HepG2 (cell line): Measurements from ENCODE around the gene CCDC157. TPM values are rescaled to one million over a fixed set of nuclear protein-coding genes. Genes with fewer than 3 reads are reported as not detected.
A peak's percentile ranks its signal among the peaks of the same experiment; 100 is the strongest.

ENCODE experiments used
- GATAD1 ChIP-seq: IDR thresholded peaks from 2 replicates; pipeline ENCODE4 v1.6.1; 2016; ENCODE audit warnings: missing genetic modification reagents, missing compliant biosample characterization
- KLF16 ChIP-seq, 2 experiments: sonication (generic) in 1 of 2; formaldehyde crosslinking in 1 of 2; IDR thresholded peaks; 2 replicates each; pipeline versions ENCODE4 v1.6.1 to v1.8.0; 2016 to 2023; ENCODE audit warnings: missing genetic modification reagents in 2 of 2, missing compliant biosample characterization in 1 of 2
- MAF1 ChIP-seq: sonication (generic); formaldehyde crosslinking; IDR thresholded peaks from 2 replicates; pipeline ENCODE4 v1.5.0; 2020; ENCODE audit warnings: missing genetic modification reagents, borderline replicate concordance
- NR2C2 ChIP-seq: sonication (generic); formaldehyde crosslinking; IDR thresholded peaks from 2 replicates; pipeline ENCODE4 v1.4.0; 2020; ENCODE audit warnings: missing genetic modification reagents, mild to moderate bottlenecking, moderate library complexity, borderline replicate concordance
- POLR2AphosphoS5 ChIP-seq: IDR thresholded peaks from 2 replicates; pipeline ENCODE4 v1.6.1; 2012; ENCODE audit warnings: low read depth, low read length
- RARG ChIP-seq: sonication (generic); formaldehyde crosslinking; IDR thresholded peaks from 2 replicates; pipeline ENCODE4 v1.4.0; 2020; ENCODE audit warnings: low read depth, mild to moderate bottlenecking, missing genetic modification reagents
- RFXAP ChIP-seq: sonication (generic); formaldehyde crosslinking; IDR thresholded peaks from 2 replicates; pipeline ENCODE4 v1.4.0; 2020; ENCODE audit warnings: missing genetic modification reagents, borderline replicate concordance
- RNF219 ChIP-seq: sonication (generic); formaldehyde crosslinking; IDR thresholded peaks from 2 replicates; pipeline ENCODE4 v1.5.0; 2020; ENCODE audit warnings: mild to moderate bottlenecking, missing genetic modification reagents
- RORA ChIP-seq: sonication (generic); formaldehyde crosslinking; IDR thresholded peaks from 2 replicates; pipeline ENCODE4 v1.5.0; 2020; ENCODE audit warnings: mild to moderate bottlenecking, missing genetic modification reagents, moderate library complexity
- THAP7 ChIP-seq: sonication (generic); formaldehyde crosslinking; IDR thresholded peaks from 2 replicates; pipeline ENCODE4 v1.8.1; 2023; ENCODE audit warnings: mild to moderate bottlenecking, missing genetic modification reagents
- ZNF235 ChIP-seq: sonication (generic); formaldehyde crosslinking; IDR thresholded peaks from 2 replicates; pipeline ENCODE4 v1.8.1; 2023; ENCODE audit warnings: mild to moderate bottlenecking, missing genetic modification reagents, borderline replicate concordance
- ZNF670 ChIP-seq: sonication (generic); formaldehyde crosslinking; IDR thresholded peaks from 2 replicates; pipeline ENCODE4 v1.8.0; 2022; ENCODE audit warnings: mild to moderate bottlenecking, missing genetic modification reagents, borderline replicate concordance
- polyA plus RNA-seq, 8 experiments: library from polyadenylated mRNA; depleted of rRNA in 3 of 8; stranded (reverse) in 7 of 8; unstranded in 1 of 8; fragments of >200 nt; fragmentation: Illumina TruSeq in 4 of 8; extraction: Trizol in 4 of 8; gene quantifications; 2 replicates each; pipeline versions ENCODE4 v1.2.1 to v1.2.3, GENCODE V29; 2011 to 2016; ENCODE audit warnings: low read depth in 4 of 8, missing spikeins in 1 of 8, mixed read lengths in 1 of 8; ENCODE audit not compliant: insufficient read depth in 1 of 8
- total RNA-seq, 5 experiments: library from RNA; depleted of rRNA; stranded (reverse); fragments of >200 nt; fragmentation: Illumina TruSeq; extraction: Trizol; gene quantifications; 2 replicates each; pipeline ENCODE4 v1.2.3, GENCODE V29; 2016; ENCODE audit warnings: low read depth in 1 of 5
- TF ChIP-seq, protein P1 (sequence below): sonication (generic); formaldehyde crosslinking; IDR thresholded peaks from 2 replicates; pipeline ENCODE4; 2020; ENCODE audit warnings: missing genetic modification reagents, mild to moderate bottlenecking, borderline replicate concordance
- TF ChIP-seq, protein P2 (sequence below): sonication (generic); formaldehyde crosslinking; IDR thresholded peaks from 2 replicates; pipeline ENCODE4 v1.5.0; 2020; ENCODE audit warnings: mild to moderate bottlenecking, missing genetic modification reagents
- TF ChIP-seq, protein P3 (sequence below): sonication (generic); formaldehyde crosslinking; IDR thresholded peaks from 2 replicates; pipeline ENCODE4 v1.4.0; 2020; ENCODE audit warnings: missing genetic modification reagents

The CCDC157 gene
- total and polyA plus RNA-seq, 2 of the 13 experiments (the other 11 are each of a cell fraction or from before 2014, with no cell fraction given), result 1.4 to 1.6 TPM

GRCh38 chr22:30356449-30357235 lies at the start of gene CCDC157, which contains the start of gene SF3A1 (continued):
- TF ChIP-seq, protein P1, sequence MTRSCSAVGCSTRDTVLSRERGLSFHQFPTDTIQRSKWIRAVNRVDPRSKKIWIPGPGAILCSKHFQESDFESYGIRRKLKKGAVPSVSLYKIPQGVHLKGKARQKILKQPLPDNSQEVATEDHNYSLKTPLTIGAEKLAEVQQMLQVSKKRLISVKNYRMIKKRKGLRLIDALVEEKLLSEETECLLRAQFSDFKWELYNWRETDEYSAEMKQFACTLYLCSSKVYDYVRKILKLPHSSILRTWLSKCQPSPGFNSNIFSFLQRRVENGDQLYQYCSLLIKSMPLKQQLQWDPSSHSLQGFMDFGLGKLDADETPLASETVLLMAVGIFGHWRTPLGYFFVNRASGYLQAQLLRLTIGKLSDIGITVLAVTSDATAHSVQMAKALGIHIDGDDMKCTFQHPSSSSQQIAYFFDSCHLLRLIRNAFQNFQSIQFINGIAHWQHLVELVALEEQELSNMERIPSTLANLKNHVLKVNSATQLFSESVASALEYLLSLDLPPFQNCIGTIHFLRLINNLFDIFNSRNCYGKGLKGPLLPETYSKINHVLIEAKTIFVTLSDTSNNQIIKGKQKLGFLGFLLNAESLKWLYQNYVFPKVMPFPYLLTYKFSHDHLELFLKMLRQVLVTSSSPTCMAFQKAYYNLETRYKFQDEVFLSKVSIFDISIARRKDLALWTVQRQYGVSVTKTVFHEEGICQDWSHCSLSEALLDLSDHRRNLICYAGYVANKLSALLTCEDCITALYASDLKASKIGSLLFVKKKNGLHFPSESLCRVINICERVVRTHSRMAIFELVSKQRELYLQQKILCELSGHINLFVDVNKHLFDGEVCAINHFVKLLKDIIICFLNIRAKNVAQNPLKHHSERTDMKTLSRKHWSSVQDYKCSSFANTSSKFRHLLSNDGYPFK (CRISPR knock-in tag), result peak; percentile 98
- TF ChIP-seq GATAD1, result peak; percentile 91
- TF ChIP-seq RORA, result no peak
- peak in 1 of 2 experiments; percentile 61; a peak in 1 of 4 replicates for TF ChIP-seq KLF16 (CRISPR knock-in tag; IDR thresholded peaks at IDR 0.05)
- TF ChIP-seq, protein P2, sequence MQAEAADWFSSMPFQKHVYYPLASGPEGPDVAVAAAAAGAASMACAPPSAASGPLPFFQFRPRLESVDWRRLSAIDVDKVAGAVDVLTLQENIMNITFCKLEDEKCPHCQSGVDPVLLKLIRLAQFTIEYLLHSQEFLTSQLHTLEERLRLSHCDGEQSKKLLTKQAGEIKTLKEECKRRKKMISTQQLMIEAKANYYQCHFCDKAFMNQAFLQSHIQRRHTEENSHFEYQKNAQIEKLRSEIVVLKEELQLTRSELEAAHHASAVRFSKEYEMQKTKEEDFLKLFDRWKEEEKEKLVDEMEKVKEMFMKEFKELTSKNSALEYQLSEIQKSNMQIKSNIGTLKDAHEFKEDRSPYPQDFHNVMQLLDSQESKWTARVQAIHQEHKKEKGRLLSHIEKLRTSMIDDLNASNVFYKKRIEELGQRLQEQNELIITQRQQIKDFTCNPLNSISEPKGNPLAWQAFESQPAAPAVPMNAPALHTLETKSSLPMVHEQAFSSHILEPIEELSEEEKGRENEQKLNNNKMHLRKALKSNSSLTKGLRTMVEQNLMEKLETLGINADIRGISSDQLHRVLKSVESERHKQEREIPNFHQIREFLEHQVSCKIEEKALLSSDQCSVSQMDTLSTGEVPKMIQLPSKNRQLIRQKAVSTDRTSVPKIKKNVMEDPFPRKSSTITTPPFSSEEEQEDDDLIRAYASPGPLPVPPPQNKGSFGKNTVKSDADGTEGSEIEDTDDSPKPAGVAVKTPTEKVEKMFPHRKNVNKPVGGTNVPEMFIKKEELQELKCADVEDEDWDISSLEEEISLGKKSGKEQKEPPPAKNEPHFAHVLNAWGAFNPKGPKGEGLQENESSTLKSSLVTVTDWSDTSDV (CRISPR knock-in tag), result peak; percentile 90
- peak; percentile 84; the same call in 1 of the 2 replicates for TF ChIP-seq THAP7 (CRISPR knock-in tag)
- TF ChIP-seq ZNF235, result no peak
- TF ChIP-seq RARG (CRISPR knock-in tag), result no peak
- TF ChIP-seq RNF219, result no peak
- TF ChIP-seq ZNF670 (CRISPR knock-in tag), result peak; percentile 55; the same call in 1 of the 2 replicates
- peak; percentile 75; the same call in 1 of the 2 replicates for TF ChIP-seq POLR2AphosphoS5
- TF ChIP-seq RFXAP, result peak; percentile 70; the same call in 1 of the 2 replicates
- peak; percentile 61; the same call in 1 of the 2 replicates for TF ChIP-seq NR2C2 (CRISPR knock-in tag)
- TF ChIP-seq, protein P3, sequence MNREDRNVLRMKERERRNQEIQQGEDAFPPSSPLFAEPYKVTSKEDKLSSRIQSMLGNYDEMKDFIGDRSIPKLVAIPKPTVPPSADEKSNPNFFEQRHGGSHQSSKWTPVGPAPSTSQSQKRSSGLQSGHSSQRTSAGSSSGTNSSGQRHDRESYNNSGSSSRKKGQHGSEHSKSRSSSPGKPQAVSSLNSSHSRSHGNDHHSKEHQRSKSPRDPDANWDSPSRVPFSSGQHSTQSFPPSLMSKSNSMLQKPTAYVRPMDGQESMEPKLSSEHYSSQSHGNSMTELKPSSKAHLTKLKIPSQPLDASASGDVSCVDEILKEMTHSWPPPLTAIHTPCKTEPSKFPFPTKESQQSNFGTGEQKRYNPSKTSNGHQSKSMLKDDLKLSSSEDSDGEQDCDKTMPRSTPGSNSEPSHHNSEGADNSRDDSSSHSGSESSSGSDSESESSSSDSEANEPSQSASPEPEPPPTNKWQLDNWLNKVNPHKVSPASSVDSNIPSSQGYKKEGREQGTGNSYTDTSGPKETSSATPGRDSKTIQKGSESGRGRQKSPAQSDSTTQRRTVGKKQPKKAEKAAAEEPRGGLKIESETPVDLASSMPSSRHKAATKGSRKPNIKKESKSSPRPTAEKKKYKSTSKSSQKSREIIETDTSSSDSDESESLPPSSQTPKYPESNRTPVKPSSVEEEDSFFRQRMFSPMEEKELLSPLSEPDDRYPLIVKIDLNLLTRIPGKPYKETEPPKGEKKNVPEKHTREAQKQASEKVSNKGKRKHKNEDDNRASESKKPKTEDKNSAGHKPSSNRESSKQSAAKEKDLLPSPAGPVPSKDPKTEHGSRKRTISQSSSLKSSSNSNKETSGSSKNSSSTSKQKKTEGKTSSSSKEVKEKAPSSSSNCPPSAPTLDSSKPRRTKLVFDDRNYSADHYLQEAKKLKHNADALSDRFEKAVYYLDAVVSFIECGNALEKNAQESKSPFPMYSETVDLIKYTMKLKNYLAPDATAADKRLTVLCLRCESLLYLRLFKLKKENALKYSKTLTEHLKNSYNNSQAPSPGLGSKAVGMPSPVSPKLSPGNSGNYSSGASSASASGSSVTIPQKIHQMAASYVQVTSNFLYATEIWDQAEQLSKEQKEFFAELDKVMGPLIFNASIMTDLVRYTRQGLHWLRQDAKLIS (CRISPR knock-in tag), result no peak
- TF ChIP-seq MAF1, result peak; percentile 85; the same call in 1 of the 2 replicates
